ENCODE measurements around the gene COLEC12.

Gene COLEC12

DNA sequence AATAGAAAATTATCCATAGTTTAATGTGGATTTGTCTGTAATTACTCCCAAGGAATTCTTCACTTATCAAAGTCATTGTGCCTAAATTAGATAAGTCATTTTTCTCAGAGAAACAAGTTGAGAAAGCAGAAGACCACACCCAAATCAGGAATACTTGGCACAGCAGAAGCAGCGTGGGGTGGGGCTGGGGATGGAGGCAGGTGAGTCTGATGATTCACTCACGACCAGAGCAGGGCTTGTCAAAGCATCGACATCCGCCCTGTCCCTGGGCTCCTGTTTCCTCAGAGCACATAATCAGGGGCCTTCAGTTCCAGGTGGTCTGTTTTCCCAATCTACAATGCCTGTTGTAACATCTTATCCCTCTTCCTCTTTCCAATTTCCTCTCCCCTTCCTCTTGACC, 31.5 kb upstream of the COLEC12 start:
- Histone ChIP-seq H3K4me3 (ENCODE audit: low read depth, low read length) (no peak overlapping the region), H3K27ac (ENCODE audit: extremely low read depth, low read depth, low read length) (no peak overlapping the region), H3K4me1 (ENCODE audit: control insufficient read depth, insufficient read depth, low read length) (no peaks in the 10 kb centered on the region), H3K9me3 (ENCODE audit: control insufficient read depth, insufficient read depth, low read depth, low read length) (no peaks in the 10 kb centered on the region), H3K36me3 (ENCODE audit: control insufficient read depth in 2 of 2, insufficient read depth in 1 of 2, low read length in 2 of 2) (no peaks in the 10 kb centered on the region)
- TF ChIP-seq KLF1 (tag by site-specific recombination; IDR thresholded peaks at IDR 0.05) (peak; percentile 81), PATZ1 (tag by site-specific recombination; IDR thresholded peaks at IDR 0.05) (no peak)
- ChIA-PET CTCF (no interaction called here), POLR2A (no interaction called here)

- CTCF ChIA-PET, result no interaction called here
These were observed 26.6 kb upstream of the COLEC12 start for GRCh38 chr18:527146-527545.

DNA sequence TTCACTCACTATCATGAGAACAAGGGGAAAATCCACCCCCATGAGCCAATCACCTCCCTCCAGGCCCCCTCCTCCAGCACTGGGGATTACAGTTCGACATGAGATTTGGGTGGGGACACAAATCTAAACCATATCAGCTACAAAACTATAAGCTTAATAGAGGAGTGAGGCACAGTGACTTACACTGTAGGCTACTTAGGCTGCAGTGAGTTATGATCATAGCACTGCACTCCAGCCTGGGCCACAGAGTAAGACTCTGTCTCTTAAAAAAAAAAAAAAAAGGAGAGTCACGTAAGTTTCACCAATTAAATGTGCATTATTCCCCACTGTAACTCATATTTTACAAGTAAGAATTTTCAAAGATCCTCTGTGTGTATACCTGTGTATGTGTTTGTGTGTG, 26.2 kb upstream of the COLEC12 start:
- H3K36me3 ChIP-seq (ENCODE audit: control insufficient read depth in 2 of 2, insufficient read depth in 1 of 2, low read length in 2 of 2), result no peaks in the 10 kb centered on the region
- no peaks in the 10 kb centered on the region for H3K9me3 ChIP-seq (ENCODE audit: control insufficient read depth, insufficient read depth, low read depth, low read length)
- no peaks in the 10 kb centered on the region; the same call in 1 of the 2 replicates for H3K4me1 ChIP-seq (ENCODE audit: control insufficient read depth, insufficient read depth, low read length)
- H3K27ac ChIP-seq (ENCODE audit: extremely low read depth, low read depth, low read length), result no peak overlapping the region
- H3K4me3 ChIP-seq (ENCODE audit: low read depth, low read length), result no peak overlapping the region
- CTCF ChIA-PET, result interaction anchor here (0.6 kb wide), 1 partner anchor 60 kb away, joined by 3 read pairs; no protein-coding TSS in a partner anchor
- TF ChIP-seq, protein P1, sequence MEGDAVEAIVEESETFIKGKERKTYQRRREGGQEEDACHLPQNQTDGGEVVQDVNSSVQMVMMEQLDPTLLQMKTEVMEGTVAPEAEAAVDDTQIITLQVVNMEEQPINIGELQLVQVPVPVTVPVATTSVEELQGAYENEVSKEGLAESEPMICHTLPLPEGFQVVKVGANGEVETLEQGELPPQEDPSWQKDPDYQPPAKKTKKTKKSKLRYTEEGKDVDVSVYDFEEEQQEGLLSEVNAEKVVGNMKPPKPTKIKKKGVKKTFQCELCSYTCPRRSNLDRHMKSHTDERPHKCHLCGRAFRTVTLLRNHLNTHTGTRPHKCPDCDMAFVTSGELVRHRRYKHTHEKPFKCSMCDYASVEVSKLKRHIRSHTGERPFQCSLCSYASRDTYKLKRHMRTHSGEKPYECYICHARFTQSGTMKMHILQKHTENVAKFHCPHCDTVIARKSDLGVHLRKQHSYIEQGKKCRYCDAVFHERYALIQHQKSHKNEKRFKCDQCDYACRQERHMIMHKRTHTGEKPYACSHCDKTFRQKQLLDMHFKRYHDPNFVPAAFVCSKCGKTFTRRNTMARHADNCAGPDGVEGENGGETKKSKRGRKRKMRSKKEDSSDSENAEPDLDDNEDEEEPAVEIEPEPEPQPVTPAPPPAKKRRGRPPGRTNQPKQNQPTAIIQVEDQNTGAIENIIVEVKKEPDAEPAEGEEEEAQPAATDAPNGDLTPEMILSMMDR (tag by site-specific recombination; IDR thresholded peaks at IDR 0.05), result no peak
- TF ChIP-seq ZSCAN16 (tag by site-specific recombination; IDR thresholded peaks at IDR 0.05) (no peak), KLF9 (tag by site-specific recombination; IDR thresholded peaks at IDR 0.05; ENCODE audit: low read depth) (no peak), ZNF292 (tag by site-specific recombination; IDR thresholded peaks at IDR 0.05; ENCODE audit: borderline replicate concordance, low read depth) (no peak), GLIS2 (tag by site-specific recombination; IDR thresholded peaks at IDR 0.05) (no peak), ZNF473 (tag by site-specific recombination; IDR thresholded peaks at IDR 0.05) (no peak), YY2 (tag by site-specific recombination; IDR thresholded peaks at IDR 0.05) (no peak), ZNF660 (tag by site-specific recombination; IDR thresholded peaks at IDR 0.05) (no peak), ZNF501 (tag by site-specific recombination; IDR thresholded peaks at IDR 0.05) (no peak)
- POLR2A ChIA-PET, result no interaction called here

More at GRCh38 chr18:527146-527545, 26.6 kb upstream of the COLEC12 start:
- POLR2A ChIA-PET, result no interaction called here
- no peak overlapping the region for H3K4me3 ChIP-seq (ENCODE audit: low read depth, low read length)
- no peaks in the 10 kb centered on the region; the same call in 1 of the 2 replicates for H3K4me1 ChIP-seq (ENCODE audit: control insufficient read depth, insufficient read depth, low read length)
- no peak overlapping the region for H3K27ac ChIP-seq (ENCODE audit: extremely low read depth, low read depth, low read length)
- no peaks in the 10 kb centered on the region for H3K36me3 ChIP-seq (ENCODE audit: control insufficient read depth in 2 of 2, insufficient read depth in 1 of 2, low read length in 2 of 2)
- TF ChIP-seq ZNF148 (tag by site-specific recombination; IDR thresholded peaks at IDR 0.05; ENCODE audit: borderline replicate concordance), result no peak
- no peak for TF ChIP-seq ZNF776 (tag by site-specific recombination; IDR thresholded peaks at IDR 0.05; ENCODE audit: borderline replicate concordance)
- H3K9me3 ChIP-seq (ENCODE audit: control insufficient read depth, insufficient read depth, low read depth, low read length), result no peaks in the 10 kb centered on the region

Measured in HEK293 (cell line).